DND-41 (cell line): ENCODE measurements around the gene ADGRA3.

Experiments
- ATAC-seq: fragments of 200-7000 bp; cut with Tn5 transposase; 3 replicates; pipeline ENCODE4 v1.9.1; 2021; ENCODE audit warnings: low read depth; ENCODE audit not compliant: insufficient read depth
- DNase-seq: peaks from one replicate; pipeline ENCODE4 v3.0.0-alpha.2; 2020
- H2AFZ ChIP-seq: 2 replicates; pipeline ENCODE4 v1.6.0; 2012; ENCODE audit warnings: low read depth, low read length
- H3K27ac ChIP-seq: 2 replicates; pipeline ENCODE4 v1.5.1; 2012; ENCODE audit warnings: low read length, inconsistent platforms
- H3K27me3 ChIP-seq: fragments of 200-600 bp; sonication (generic); 2 replicates; pipeline ENCODE4 v1.6.0; 2012; ENCODE audit warnings: low read length, mild to moderate bottlenecking, inconsistent platforms; ENCODE audit not compliant: insufficient read depth, poor library complexity
- H3K36me3 ChIP-seq: 2 replicates; pipeline ENCODE4 v1.5.1; 2012; ENCODE audit warnings: low read length, inconsistent platforms; ENCODE audit not compliant: insufficient read depth
- H3K4me1 ChIP-seq: 2 replicates; pipeline ENCODE4 v1.5.1; 2012; ENCODE audit warnings: mild to moderate bottlenecking, low read length; ENCODE audit not compliant: insufficient read depth
- H3K4me2 ChIP-seq: 2 replicates; pipeline ENCODE4 v1.6.0; 2012; ENCODE audit warnings: mild to moderate bottlenecking, moderate library complexity, low read length, inconsistent platforms; ENCODE audit not compliant: insufficient read depth
- H3K4me3 ChIP-seq, 2 experiments: fragments of 200-600 bp in 1 of 2; shearing (Covaris generic) in 1 of 2; 2 replicates each; pipeline ENCODE4 v1.5.1; 2012 to 2016; ENCODE audit warnings: inconsistent platforms in 2 of 2, low read length in 2 of 2, mild to moderate bottlenecking in 2 of 2, low read depth in 1 of 2, moderate library complexity in 1 of 2
- H3K79me2 ChIP-seq: 2 replicates; pipeline ENCODE4 v1.6.0; 2012; ENCODE audit warnings: low read length, inconsistent platforms; ENCODE audit not compliant: insufficient read depth
- H3K9ac ChIP-seq: 2 replicates; pipeline ENCODE4 v1.6.0; 2012; ENCODE audit warnings: low read depth, mild to moderate bottlenecking, inconsistent platforms, low read length, moderate library complexity
- H3K9me3 ChIP-seq: 2 replicates; pipeline ENCODE4 v1.5.1; 2012; ENCODE audit warnings: low read length, moderate library complexity, mild to moderate bottlenecking, inconsistent platforms; ENCODE audit not compliant: insufficient read depth, severe bottlenecking
- H4K20me1 ChIP-seq: 2 replicates; pipeline ENCODE4 v1.6.0; 2012; ENCODE audit warnings: low read length; ENCODE audit not compliant: insufficient read depth
- EZH2 ChIP-seq: IDR thresholded peaks from 3 replicates; pipeline ENCODE4 v1.6.1; 2012; ENCODE audit warnings: borderline replicate concordance, low read depth, mild to moderate bottlenecking, moderate library complexity, low read length, inconsistent platforms; ENCODE audit not compliant: severe bottlenecking
- TF ChIP-seq, protein P1 (sequence below): IDR thresholded peaks from 2 replicates; pipeline ENCODE4 v1.5.1; 2012; ENCODE audit warnings: borderline replicate concordance, low read length, moderate library complexity, mild to moderate bottlenecking; ENCODE audit not compliant: poor library complexity, severe bottlenecking; ENCODE audit errors: extremely low read depth

ADGRA3 gene

DNA sequence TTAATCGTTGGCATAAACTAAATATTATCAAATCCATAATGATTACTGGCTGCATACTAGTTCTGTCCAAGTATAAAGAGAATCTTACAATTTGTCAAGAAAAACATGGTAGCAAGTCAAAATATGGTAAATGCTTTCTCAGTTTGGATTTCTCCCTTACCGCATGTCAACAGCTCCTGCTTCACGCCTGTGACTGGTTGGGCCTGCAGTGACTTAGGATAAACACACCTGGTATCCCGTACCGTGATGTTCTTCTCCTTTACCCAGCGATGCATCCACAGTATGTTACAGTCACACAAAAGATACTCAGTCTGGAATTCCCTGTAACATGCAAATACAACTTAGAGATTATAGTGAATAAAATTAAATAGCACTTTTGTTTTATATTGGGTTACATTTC, 71.1 kb downstream of the ADGRA3 start:
- H3K36me3 ChIP-seq: peaks cover 4% of the 10 kb centered on the region; the same call in 1 of the 2 replicates
- TF ChIP-seq, protein P1, sequence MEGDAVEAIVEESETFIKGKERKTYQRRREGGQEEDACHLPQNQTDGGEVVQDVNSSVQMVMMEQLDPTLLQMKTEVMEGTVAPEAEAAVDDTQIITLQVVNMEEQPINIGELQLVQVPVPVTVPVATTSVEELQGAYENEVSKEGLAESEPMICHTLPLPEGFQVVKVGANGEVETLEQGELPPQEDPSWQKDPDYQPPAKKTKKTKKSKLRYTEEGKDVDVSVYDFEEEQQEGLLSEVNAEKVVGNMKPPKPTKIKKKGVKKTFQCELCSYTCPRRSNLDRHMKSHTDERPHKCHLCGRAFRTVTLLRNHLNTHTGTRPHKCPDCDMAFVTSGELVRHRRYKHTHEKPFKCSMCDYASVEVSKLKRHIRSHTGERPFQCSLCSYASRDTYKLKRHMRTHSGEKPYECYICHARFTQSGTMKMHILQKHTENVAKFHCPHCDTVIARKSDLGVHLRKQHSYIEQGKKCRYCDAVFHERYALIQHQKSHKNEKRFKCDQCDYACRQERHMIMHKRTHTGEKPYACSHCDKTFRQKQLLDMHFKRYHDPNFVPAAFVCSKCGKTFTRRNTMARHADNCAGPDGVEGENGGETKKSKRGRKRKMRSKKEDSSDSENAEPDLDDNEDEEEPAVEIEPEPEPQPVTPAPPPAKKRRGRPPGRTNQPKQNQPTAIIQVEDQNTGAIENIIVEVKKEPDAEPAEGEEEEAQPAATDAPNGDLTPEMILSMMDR: no peak
- TF ChIP-seq EZH2: no peak

DNA sequence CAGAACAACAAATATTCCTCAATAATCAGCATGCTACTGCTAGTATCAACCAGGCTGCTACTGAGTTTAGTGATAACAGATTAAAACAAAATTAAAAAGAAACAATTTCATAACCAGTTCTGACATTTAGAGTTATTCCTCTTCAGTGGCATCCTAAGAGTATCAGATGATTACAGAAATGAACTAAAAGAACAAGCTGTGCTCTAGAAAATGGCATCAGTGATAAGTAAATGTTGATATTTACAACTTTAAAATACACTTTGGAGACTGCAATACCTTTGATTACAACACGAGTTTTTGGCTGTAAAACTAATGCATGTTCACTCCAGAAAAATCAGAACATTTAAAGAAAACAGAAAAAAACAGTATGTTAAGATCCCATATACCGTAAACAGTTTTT, 72.9 kb downstream of the ADGRA3 start:
- Histone ChIP-seq H3K9me3 (no peaks in the 10 kb centered on the region), H2AFZ (no peak overlapping the region), H3K4me2 (no peak overlapping the region), H3K79me2 (no peaks in the 10 kb centered on the region), H3K4me3 (no peak overlapping the region), H3K27ac (no peak overlapping the region), H3K4me1 (no peaks in the 10 kb centered on the region), H4K20me1 (no peaks in the 10 kb centered on the region), H3K36me3 (peaks cover under 1% of the 10 kb centered on the region; the same call in 1 of the 2 replicates), H3K27me3 (no peaks in the 10 kb centered on the region), H3K9ac (no peak overlapping the region)
- TF ChIP-seq, protein P1: no peak
- no peak for TF ChIP-seq EZH2
- DNase-seq: no peak
- ATAC-seq: no peak

More for the DNA sequence above, 71.1 kb downstream of the ADGRA3 start:
- Histone ChIP-seq H3K4me2 (no peak overlapping the region), H3K9me3 (no peaks in the 10 kb centered on the region), H3K79me2 (no peaks in the 10 kb centered on the region), H3K27ac (no peak overlapping the region), H3K4me3 (no peak overlapping the region), H2AFZ (no peak overlapping the region), H4K20me1 (no peaks in the 10 kb centered on the region), H3K9ac (no peak overlapping the region), H3K4me1 (no peaks in the 10 kb centered on the region), H3K27me3 (no peaks in the 10 kb centered on the region)
- ATAC-seq: no peak
- DNase-seq: no peak

DNA sequence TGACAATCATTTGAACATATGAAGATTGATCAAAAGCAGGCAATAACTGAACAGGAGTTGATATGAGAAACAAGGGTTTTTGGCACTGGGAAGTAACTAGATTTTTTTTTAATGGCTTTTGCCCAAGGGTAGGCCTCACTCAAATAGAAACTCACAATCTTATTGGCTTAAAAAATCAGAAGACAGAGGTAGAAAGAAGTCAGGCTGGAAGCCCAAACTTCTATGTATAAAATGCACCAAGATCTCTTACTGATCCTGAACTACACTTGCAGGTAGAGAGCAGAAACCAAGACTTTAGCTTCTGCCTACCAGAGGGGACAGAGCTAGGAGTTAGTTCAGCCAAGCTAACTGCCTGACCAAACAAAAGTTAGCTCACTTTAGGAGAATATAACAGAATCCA, 74.9 kb downstream of the ADGRA3 start:
- no peaks in the 10 kb centered on the region for H3K4me1 ChIP-seq
- H3K27ac ChIP-seq: no peak overlapping the region
- H4K20me1 ChIP-seq: no peaks in the 10 kb centered on the region
- H2AFZ ChIP-seq: no peak overlapping the region
- H3K4me3 ChIP-seq: no peak overlapping the region
- H3K9ac ChIP-seq: no peak overlapping the region
- H3K9me3 ChIP-seq: no peaks in the 10 kb centered on the region
- no peak for DNase-seq
- H3K27me3 ChIP-seq: no peaks in the 10 kb centered on the region
- H3K4me2 ChIP-seq: no peak overlapping the region
- ATAC-seq: no peak
- H3K36me3 ChIP-seq: no peaks in the 10 kb centered on the region; the same call in 1 of the 2 replicates
- TF ChIP-seq, protein P1: no peak
- no peak for TF ChIP-seq EZH2
- no peaks in the 10 kb centered on the region for H3K79me2 ChIP-seq

DNA sequence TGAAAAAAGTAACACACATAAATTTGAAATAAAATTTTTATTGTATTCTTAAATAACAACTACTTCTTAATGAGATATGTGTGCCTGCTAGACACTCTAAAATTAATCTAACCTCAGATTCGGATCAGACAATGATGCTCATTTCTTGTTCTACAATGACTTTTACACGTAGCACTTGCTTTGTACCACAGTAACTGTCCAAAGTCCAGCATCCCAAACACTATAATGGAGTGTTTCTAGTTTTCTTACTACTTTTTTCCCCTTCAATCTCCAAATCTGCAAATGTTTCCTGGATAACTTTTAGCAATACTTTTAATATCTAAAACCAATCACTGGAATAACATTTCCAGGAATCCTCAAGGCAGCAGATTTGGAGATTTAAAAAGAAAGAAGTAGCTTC, 75.9 kb downstream of the ADGRA3 start:
- no peak for DNase-seq
- no peaks in the 10 kb centered on the region; the same call in 1 of the 2 replicates for H3K36me3 ChIP-seq

More for the DNA sequence above, 75.9 kb downstream of the ADGRA3 start:
- Histone ChIP-seq H3K4me3 (no peak overlapping the region), H3K4me1 (no peaks in the 10 kb centered on the region), H3K27ac (no peak overlapping the region), H3K9ac (no peak overlapping the region), H2AFZ (no peak overlapping the region), H4K20me1 (no peaks in the 10 kb centered on the region), H3K79me2 (no peaks in the 10 kb centered on the region), H3K27me3 (no peaks in the 10 kb centered on the region), H3K4me2 (no peak overlapping the region), H3K9me3 (no peaks in the 10 kb centered on the region)
- no peak for TF ChIP-seq EZH2
- no peak for ATAC-seq
